ENCODE measurements around the gene KCNMA1.

KCNMA1 gene

DNA sequence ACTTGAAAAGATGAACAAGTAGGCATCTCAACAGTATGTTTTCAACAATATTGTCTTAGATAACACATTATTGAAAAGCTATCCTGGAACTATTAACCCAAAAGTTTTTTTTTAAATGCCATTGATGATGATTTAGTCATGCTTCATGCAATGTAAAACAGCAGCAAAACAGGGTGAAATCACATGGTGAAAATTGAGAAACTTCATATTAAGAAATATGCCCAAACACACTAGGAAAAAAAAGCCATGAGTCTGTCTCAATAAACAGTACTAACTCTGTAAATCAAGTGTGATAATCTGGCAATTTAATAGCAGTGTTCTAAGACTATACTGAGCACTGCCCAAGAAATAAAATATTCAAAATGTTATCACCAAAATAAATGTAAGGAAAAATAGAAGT is 613.1 kb downstream of the KCNMA1 start:
- no peak for DNase-seq

DNA sequence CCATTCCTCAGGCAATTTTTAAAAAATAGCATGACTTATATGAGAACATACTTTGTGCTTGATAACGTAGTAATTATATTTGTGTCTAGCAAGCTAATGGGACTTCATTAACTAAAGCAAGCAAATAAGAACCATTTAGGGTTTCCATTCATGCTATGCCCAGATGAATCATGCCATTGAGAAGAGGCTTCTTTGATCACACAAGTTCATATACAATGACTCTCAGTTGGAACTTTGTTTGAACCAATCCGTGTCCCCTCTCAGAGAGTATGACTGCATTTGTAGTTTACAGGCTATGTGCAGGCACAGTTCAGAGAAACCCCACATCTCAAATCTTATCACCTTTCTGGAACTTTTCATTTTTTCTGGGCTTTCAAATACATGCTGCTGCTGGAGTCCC is 614.2 kb downstream of the KCNMA1 start:
- DNase-seq, result no peak

DNA sequence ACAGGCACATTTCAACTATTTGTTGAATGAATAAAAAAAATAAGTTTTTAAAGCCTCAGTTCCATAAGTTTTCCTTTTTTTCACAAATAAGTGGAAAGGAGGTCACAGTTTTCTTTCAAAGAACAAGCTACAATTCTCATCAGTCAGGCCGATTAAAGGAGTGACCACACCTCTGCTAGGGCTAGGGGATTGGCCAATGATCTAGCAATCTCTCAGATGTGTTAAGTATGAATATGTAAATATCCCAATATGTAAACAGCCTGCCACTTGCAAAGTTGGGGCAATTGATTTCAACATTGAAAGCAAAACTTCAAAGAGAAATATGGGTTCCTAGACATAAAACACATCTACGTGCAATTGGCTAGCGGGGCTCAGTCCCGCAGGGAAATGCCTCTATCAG is 614.9 kb downstream of the KCNMA1 start:
- no peak for DNase-seq

DNA sequence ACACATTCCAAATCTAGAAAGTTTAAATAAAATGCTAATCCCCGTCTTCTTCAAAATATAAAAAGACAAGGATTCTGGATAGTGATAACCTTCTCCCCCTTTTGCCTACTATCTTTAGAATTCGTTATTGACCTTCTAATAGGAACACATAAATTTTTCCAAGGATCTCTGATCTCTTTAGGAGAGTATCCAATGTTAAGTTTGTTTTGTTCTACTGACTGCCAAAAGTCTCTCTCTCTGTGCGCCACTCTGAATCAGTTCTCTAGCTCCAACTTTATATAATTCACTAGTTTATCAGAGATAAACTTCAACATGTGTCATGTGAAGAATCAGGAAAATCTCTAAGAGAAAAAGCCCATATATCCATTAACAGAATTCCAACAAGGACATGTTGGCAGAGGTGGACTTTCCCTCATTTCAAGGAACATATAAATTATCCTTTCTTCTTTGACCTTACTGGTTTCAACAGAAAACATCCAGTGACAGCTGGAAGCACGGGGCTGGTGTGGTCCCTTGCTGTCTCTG is 615.6 kb downstream of the KCNMA1 start:
- DNase-seq, result no peak

GRCh38 chr10:77020426-77021040 is 617.1 kb downstream of the KCNMA1 start:
- DNase-seq, result no peak

GRCh38 chr10:77016855-77017254 is 620.8 kb downstream of the KCNMA1 start:
- no peak for DNase-seq

DNA sequence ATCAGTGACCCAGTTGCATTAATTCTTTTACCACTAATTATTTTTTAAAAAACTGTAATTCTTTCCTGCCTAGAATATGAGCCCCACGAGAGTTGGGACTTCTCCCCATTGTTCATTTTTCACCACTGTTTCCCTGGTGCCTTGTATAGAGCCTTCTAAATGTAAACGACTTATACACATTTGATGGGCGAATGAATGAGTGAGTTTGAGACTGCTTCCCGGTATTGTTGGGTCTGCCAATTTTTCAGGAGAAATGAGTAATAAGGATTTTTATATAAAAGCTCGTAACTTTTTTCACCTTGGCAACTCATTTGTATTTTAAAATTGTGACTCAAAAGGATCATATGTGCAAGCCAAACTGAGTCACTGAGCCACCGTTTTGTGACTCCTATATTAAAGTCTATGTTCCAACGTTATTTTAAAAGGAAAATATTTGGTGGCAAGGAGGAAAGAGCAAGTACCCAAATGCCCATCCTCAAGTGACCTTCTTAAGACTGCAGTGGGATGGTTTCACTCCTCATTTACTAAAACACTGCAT is 621.3 kb downstream of the KCNMA1 start:
- DNase-seq, result no peak

DNA sequence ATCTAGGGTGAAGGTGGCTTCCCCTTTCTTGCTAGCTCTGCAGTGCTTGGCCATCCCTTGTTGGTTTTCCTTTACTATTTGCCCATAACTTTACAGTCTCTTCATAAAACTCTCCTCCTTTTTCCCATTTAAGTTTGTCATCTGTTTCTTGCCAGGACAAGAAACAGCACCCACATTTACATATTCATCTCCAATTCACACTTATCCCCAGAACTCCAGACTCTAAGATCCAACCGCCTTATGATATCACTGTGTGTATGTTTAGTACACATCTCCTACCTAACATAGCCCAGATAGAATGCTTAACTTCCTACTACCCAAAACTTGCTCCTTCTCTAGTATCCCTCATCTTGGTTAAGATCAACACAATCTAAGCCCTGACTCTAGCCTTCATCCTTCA is 622.2 kb downstream of the KCNMA1 start:
- no peak for DNase-seq

- DNase-seq, result no peak
Observed at GRCh38 chr10:77012812-77013500, 624.7 kb downstream of the KCNMA1 start.

GRCh38 chr10:77011874-77012811 is 625.5 kb downstream of the KCNMA1 start:
- no peak for DNase-seq

GRCh38 chr10:77010430-77010829 is 627.2 kb downstream of the KCNMA1 start:
- DNase-seq, result no peak

DNA sequence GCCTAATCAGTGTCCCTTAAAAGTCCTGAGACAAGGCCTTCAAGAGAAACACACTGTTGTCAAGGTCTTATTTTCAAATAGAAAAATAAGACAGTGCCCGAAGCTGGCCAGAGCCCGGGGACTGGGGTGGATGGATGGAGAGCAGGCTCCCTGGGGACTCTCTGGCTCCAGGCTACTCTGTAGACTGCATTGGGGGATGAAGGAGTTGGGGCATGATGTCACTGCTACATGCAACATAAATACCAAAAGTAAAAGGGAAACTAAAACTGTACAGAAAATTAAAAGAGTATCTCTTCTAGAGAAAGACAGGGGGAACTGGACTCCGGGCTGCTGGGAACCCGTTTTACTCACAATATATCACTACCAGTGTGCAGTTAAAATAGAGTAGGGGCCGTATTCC is 629.8 kb downstream of the KCNMA1 start:
- no peak for DNase-seq

GRCh38 chr10:77006836-77007511 is 630.6 kb downstream of the KCNMA1 start:
- DNase-seq, result no peak

DNA sequence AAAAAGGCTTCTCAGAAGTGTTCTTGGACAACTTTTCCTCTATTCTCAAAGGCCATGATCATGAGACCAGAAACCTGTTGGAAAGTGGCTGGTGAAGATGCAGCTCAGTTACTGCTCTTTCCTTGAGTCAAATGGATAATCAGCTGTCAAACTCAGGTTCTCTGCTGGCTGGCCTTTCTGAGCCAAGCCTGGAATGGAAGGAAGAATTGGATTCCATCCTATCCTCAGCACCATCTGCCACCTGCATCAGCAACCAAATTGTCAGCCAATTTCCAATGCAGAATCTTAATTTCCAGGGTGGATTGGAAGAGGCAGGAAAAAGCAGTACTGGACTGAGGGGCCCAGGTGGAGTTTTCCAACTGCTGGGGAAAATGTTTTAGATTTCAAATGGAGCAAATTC is 631.7 kb downstream of the KCNMA1 start:
- DNase-seq, result no peak

- DNase-seq, result no peak
Observed at GRCh38 chr10:77004917-77005564, 632.6 kb downstream of the KCNMA1 start.

DNA sequence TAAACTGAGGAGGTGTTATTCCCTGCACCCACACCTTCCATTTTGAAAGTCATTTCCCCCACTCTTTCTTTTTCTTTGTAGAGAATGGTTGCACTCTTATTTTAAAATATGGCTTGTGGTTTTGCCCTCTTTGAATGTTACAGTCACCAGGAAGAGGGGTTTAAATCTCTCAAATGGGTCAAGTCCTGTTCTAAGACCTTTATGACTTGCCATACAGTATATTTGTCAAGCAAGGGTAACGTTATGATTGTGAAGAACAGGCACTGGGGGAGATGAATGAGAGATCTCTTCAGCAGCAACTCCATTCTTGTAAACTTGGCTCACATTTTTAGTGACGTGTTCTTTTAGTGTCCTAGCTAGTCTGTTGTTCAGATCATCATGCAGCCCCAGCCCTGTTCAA is 634.7 kb downstream of the KCNMA1 start:
- DNase-seq, result no peak

GRCh38 chr10:77001206-77001605 is 636.4 kb downstream of the KCNMA1 start:
- DNase-seq, result no peak

DNA sequence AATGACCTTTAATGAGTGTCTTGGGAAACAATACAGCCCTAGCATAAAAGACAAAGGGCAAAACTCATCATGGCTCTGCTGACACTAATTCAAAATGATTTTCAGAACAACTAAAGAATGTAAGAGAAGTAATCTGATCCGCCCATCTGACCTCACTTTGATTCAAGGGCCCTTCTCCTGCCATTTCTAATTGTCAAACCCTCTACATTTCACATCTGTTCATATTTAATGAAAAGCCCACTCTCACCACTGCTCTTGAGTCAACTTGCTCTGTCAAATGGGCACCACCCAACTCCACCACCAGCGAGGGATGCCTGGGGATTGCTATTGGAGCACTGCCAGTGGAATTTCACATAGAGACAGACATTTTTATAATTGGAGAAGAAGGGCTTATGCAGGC is 639.2 kb downstream of the KCNMA1 start:
- DNase-seq, result no peak

- DNase-seq, result no peak
Observed at GRCh38 chr10:76997631-76998030, 640.0 kb downstream of the KCNMA1 start.

DNA sequence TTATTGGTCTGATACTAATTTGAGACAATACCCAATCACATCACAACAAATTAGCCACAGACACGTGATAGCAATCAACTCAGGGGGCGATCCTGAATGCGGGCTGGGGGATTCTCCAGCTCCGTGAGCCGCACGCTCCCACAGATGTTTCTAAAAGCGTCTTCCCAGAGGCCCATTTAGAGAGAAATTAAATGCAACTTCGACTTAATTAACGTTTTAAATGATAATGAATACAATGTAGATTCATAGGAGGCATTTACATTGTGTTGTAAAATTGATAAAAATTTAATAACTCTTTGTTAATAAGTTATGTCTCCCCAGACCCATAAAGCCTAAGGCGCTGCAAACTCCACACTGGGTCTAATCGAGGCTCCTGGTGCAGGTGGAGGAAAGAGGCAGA is 642.6 kb downstream of the KCNMA1 start:
- DNase-seq, result no peak

DNA sequence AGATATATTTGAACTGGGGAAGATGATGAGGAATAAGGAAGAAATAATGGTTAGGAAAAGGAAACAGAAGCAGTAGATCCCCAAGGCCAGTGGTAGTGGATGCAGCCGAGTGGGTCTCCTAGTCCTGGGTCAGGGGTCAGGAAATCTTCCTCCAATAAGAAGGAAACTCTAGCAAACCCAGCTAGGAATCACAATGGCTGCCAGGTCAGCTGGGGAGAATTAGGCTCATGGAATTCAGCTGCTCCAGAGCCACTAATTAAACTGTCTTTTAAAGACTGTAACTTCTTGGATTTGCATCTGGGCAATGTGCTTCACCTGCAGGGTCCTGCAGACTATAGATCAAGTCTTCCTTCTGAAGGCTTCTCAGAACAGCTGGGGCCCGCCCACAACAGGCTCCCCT is 644.4 kb downstream of the KCNMA1 start:
- no peak for DNase-seq

GRCh38 chr10:76992467-76992866 is 645.1 kb downstream of the KCNMA1 start:
- DNase-seq, result no peak
